ENCODE measurements around the gene ABCB1.

DNA sequence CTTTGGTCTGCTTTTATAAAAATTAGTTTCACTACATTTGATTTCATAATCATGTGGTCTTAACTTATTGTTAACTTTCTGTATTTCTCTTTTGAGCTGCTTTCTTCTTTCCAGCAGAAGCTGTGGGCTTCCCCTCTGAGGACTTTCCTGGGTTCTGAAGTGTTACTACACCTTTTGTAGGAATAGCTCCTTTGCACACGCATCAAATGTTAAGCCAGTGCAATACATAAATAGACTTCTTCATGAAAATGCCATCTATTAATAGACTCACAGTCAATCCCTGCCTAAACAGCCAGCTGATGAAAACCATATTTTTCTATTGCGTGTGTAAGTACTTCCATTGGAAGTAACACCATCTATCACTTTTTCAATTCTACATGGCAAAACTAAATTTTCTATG, 126.7 kb downstream of the ABCB1 start:
- TF ChIP-seq CTCF (IDR thresholded peaks at IDR 0.05): no peak
- TF ChIP-seq EZH2phosphoT487 (IDR thresholded peaks at IDR 0.05): no peak
